Measurements from ENCODE around the gene CIDEB. TPM values are rescaled to one million over a fixed set of nuclear protein-coding genes. Genes with fewer than 3 reads are reported as not detected.

CIDEB gene
- total RNA-seq, 1 donor from 2014 or later = not detected

DNA sequence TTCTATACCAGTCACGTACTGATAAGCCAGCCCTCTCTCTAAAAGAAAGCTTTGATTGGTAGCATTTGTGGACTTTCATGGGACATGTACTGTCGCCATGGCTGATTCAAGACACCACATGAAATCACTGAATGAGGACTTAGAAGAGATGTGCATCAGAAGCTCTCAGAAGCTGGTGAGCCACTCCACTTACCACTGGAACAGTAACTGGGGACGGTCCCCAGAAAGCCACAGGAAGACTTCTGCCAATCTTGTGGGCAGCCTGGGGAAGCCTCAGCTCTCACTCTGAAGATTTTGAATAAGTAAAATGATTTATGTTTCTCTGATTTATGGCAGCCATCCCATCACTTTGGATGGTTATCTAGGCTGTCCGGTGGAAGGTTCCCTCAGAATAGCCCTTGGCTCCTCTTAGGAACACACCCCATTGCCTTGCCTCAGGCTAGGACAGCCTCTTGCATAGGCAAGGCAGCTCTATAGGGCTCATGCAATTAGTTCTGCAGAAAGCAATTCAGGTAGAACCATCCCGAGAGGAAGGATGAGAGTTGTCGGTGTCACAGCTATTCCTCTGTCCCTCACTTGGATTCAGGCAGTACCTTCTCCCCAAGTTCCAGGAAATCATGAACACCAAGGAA is 18.0 kb downstream of the CIDEB start:
- H3K9me3 Mint-ChIP-seq (ENCODE audit: unreplicated experiment) = no peaks in the 10 kb centered on the region
- TF ChIP-seq, protein P1, sequence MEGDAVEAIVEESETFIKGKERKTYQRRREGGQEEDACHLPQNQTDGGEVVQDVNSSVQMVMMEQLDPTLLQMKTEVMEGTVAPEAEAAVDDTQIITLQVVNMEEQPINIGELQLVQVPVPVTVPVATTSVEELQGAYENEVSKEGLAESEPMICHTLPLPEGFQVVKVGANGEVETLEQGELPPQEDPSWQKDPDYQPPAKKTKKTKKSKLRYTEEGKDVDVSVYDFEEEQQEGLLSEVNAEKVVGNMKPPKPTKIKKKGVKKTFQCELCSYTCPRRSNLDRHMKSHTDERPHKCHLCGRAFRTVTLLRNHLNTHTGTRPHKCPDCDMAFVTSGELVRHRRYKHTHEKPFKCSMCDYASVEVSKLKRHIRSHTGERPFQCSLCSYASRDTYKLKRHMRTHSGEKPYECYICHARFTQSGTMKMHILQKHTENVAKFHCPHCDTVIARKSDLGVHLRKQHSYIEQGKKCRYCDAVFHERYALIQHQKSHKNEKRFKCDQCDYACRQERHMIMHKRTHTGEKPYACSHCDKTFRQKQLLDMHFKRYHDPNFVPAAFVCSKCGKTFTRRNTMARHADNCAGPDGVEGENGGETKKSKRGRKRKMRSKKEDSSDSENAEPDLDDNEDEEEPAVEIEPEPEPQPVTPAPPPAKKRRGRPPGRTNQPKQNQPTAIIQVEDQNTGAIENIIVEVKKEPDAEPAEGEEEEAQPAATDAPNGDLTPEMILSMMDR (IDR thresholded peaks at IDR 0.05) = no peak
- no peak overlapping the region for H3K27ac Mint-ChIP-seq (ENCODE audit: unreplicated experiment)
- H3K4me1 Mint-ChIP-seq (ENCODE audit: unreplicated experiment) = no peaks in the 10 kb centered on the region
- DNase-seq (ENCODE audit: extremely low spot score, unreplicated experiment) = no peak
- no peaks in the 10 kb centered on the region for H3K27me3 Mint-ChIP-seq (ENCODE audit: unreplicated experiment)
- H3K36me3 Mint-ChIP-seq (ENCODE audit: unreplicated experiment) = peaks cover 16% of the 10 kb centered on the region
- no peak overlapping the region for H3K4me3 Mint-ChIP-seq (ENCODE audit: unreplicated experiment)

DNA sequence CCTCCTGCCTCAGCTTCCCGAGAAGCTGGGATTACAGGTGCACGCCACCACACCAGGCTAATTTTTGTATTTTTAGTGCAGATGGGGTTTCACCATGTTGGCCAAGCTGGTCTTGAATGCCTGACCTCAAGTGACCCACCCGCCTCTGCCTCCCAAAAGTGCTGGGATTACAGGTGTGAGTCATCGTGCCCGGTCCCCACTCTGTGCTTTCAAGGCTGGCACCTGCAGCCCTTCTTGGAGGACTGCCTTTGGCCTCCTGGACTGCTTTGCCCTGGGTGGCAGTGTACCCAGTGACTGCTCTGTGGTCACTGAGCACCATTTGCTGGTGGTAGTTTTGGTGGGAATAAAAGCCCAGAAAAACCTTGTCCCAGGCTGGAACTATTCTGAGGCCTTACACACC is 20.8 kb downstream of the CIDEB start:
- H3K36me3 Mint-ChIP-seq (ENCODE audit: unreplicated experiment) = peaks cover 11% of the 10 kb centered on the region
- no peaks in the 10 kb centered on the region for H3K27me3 Mint-ChIP-seq (ENCODE audit: unreplicated experiment)
- TF ChIP-seq, protein P1 (IDR thresholded peaks at IDR 0.05) = no peak
- no peak overlapping the region for H3K27ac Mint-ChIP-seq (ENCODE audit: unreplicated experiment)
- DNase-seq (ENCODE audit: extremely low spot score, unreplicated experiment) = no peak
- H3K4me3 Mint-ChIP-seq (ENCODE audit: unreplicated experiment) = no peak overlapping the region
- no peaks in the 10 kb centered on the region for H3K9me3 Mint-ChIP-seq (ENCODE audit: unreplicated experiment)
- peaks cover 5% of the 10 kb centered on the region for H3K4me1 Mint-ChIP-seq (ENCODE audit: unreplicated experiment)

DNA sequence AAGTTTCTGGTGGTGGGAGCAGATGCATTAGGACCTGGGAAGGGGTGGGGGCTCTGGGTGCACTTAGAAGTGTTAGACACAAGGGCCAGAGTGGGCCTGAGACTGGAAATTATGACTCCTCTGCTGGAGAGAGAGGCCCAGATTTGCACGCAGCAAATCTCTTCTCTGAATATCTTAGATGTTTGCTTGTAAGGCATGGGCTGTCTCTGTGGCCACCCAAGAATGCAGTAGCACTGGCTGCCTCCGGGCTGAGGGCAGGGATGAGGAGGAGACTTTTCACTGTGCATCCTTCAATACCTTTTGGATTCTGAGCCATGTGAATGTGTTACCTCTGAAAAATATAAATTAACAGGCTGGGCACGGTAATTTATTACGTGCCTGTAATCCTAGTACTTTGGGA is 22.4 kb downstream of the CIDEB start:
- Mint-ChIP-seq H3K36me3 (ENCODE audit: unreplicated experiment) (peaks cover 1% of the 10 kb centered on the region), H3K9me3 (ENCODE audit: unreplicated experiment) (no peaks in the 10 kb centered on the region), H3K27me3 (ENCODE audit: unreplicated experiment) (no peaks in the 10 kb centered on the region), H3K4me3 (ENCODE audit: unreplicated experiment) (no peak overlapping the region), H3K27ac (ENCODE audit: unreplicated experiment) (no peak overlapping the region), H3K4me1 (ENCODE audit: unreplicated experiment) (peaks cover 5% of the 10 kb centered on the region)
- TF ChIP-seq, protein P1 (IDR thresholded peaks at IDR 0.05) = no peak
- no peak for DNase-seq (ENCODE audit: extremely low spot score, unreplicated experiment)

DNA sequence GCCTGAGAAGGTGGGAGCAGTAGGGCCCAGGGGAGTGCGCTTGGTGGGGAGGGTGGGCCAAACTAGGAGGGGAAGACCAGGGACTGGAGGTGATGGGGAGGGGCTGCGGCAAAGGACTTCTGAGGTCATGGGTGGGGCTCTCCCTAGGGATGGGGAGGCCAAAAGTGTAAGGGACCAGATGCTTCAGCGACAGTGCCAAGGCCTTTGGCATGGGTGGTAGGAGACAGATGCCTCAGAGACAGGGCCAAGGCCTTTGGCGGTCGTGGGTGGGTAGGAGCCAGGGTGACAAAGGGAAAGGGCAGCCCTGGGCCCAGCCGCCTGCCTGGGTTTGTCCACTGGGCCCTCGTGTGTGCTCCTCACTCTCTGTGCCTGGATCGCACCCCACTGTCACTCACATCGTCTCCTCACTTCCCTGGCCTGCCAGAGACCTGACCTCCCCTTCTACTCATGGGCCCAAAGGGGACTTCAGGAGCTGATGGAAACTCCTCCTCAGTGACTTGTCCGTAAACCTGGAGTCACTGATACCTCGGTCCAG is 23.2 kb downstream of the CIDEB start:
- DNase-seq (ENCODE audit: extremely low spot score, unreplicated experiment) = no peak
- no peak overlapping the region for H3K4me3 Mint-ChIP-seq (ENCODE audit: unreplicated experiment)
- no peaks in the 10 kb centered on the region for H3K36me3 Mint-ChIP-seq (ENCODE audit: unreplicated experiment)
- H3K27ac Mint-ChIP-seq (ENCODE audit: unreplicated experiment) = no peak overlapping the region
- H3K4me1 Mint-ChIP-seq (ENCODE audit: unreplicated experiment) = peaks cover 5% of the 10 kb centered on the region
- TF ChIP-seq, protein P1 (IDR thresholded peaks at IDR 0.05) = no peak
- no peaks in the 10 kb centered on the region for H3K9me3 Mint-ChIP-seq (ENCODE audit: unreplicated experiment)
- no peaks in the 10 kb centered on the region for H3K27me3 Mint-ChIP-seq (ENCODE audit: unreplicated experiment)

DNA sequence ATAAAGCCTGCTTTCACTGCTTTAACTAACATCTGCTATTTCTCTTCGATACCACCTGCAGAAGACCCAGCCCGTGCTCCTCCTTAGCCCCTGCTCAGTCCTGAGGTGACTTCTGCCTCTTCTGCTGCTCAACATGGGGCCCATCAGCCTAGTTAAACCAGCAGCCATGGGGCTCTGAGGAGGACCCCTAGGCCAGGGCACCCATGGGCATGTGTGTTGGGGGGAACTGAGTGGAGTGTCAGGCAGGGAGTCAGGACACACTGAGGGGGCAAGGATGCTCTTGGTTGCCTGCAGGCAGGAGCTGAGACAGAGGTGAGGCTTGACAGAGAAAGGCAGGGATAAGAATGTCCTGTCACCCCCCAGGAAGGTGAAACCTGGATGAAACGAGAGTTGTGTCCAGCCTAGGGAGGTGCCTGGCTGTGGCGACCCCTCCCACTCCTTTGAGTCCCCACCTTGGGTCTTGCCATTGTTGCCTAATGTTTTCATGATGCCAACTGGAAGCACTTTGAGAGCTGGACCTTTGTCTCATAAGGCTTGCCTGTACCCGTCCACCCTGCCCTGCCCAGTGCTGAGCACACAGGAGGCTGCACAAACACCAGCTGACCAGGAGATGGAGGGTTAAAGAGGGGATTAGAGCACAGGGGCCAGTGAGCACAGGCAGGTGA is 23.8 kb downstream of the CIDEB start:
- H3K4me1 Mint-ChIP-seq (ENCODE audit: unreplicated experiment) = peaks cover 5% of the 10 kb centered on the region
- no peak overlapping the region for H3K27ac Mint-ChIP-seq (ENCODE audit: unreplicated experiment)
- no peaks in the 10 kb centered on the region for H3K27me3 Mint-ChIP-seq (ENCODE audit: unreplicated experiment)
- no peaks in the 10 kb centered on the region for H3K9me3 Mint-ChIP-seq (ENCODE audit: unreplicated experiment)
- no peaks in the 10 kb centered on the region for H3K36me3 Mint-ChIP-seq (ENCODE audit: unreplicated experiment)
- DNase-seq (ENCODE audit: extremely low spot score, unreplicated experiment) = no peak
- H3K4me3 Mint-ChIP-seq (ENCODE audit: unreplicated experiment) = no peak overlapping the region
- TF ChIP-seq, protein P1 (IDR thresholded peaks at IDR 0.05) = no peak

Measured in osteocyte (in vitro differentiated cells).